ENCODE measurements around the gene SMIM1.

The SMIM1 gene

GRCh38 chr1:3822421-3822820, 49.9 kb downstream of the SMIM1 start:
- H3K4me3 Mint-ChIP-seq = no peak overlapping the region
- no peaks in the 10 kb centered on the region for H3K9me3 Mint-ChIP-seq
- peaks cover 64% of the 10 kb centered on the region for H3K36me3 Mint-ChIP-seq (ENCODE audit: low read depth)
- peaks cover 18% of the 10 kb centered on the region for H3K4me1 Mint-ChIP-seq
- H3K27me3 Mint-ChIP-seq (ENCODE audit: low read depth) = no peaks in the 10 kb centered on the region
- no peak overlapping the region for H3K27ac Mint-ChIP-seq
- no peak for TF ChIP-seq CTCF (IDR thresholded peaks at IDR 0.05; ENCODE audit: unreplicated experiment in 3 of 3)

DNA sequence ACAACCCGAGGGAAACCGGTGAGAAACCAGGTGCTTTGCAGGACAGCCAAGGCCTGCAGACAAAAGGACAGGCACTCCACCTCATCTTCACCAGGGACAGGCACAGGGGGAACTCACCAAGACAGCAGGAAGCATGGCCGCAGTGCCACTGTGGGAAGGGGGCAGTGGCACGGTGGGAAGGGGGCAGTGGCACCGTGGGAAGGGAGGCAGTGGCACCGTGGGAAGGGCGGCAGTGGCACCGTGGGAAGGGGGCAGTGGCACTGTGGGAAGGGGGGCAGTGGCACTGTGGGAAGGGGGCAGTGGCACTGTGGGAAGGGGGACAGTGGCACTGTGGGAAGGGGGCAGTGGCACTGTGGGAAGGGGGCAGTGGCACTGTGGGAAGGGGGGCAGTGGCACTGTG, 52.1 kb downstream of the SMIM1 start:
- no peaks in the 10 kb centered on the region for H3K27me3 Mint-ChIP-seq (ENCODE audit: low read depth)
- TF ChIP-seq CTCF (IDR thresholded peaks at IDR 0.05; ENCODE audit: unreplicated experiment in 3 of 3) = no peak
- peaks cover 13% of the 10 kb centered on the region for H3K4me1 Mint-ChIP-seq
- H3K4me3 Mint-ChIP-seq = no peak overlapping the region
- H3K27ac Mint-ChIP-seq = no peak overlapping the region
- H3K36me3 Mint-ChIP-seq (ENCODE audit: low read depth) = peaks cover 64% of the 10 kb centered on the region
- no peaks in the 10 kb centered on the region for H3K9me3 Mint-ChIP-seq

DNA sequence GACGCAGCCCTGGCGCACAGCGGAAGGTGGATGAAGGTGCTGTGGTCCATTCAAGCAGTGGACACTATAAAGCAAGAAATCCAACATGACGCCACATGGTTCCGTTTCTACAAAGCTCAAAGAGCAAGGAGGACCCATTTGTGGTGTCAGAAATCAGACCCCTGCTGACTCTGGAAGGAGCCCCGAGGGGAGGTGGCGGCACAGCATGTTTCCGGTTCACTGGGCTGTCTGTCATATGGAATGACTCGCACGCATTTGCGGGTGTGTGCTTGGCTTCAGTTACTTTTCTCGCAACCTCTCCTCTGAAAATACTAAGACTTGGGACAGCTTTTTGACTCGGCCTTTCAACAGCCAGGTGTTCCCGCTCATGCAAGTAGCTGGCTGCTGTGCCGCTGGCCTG, 52.8 kb downstream of the SMIM1 start:
- Mint-ChIP-seq H3K4me1 (peaks cover 7% of the 10 kb centered on the region), H3K4me3 (no peak overlapping the region), H3K36me3 (ENCODE audit: low read depth) (peaks cover 63% of the 10 kb centered on the region), H3K27me3 (ENCODE audit: low read depth) (no peaks in the 10 kb centered on the region), H3K27ac (no peak overlapping the region), H3K9me3 (no peaks in the 10 kb centered on the region)
- TF ChIP-seq CTCF (IDR thresholded peaks at IDR 0.05; ENCODE audit: unreplicated experiment in 3 of 3) = no peak

All from nephron (organoid).